HepG2 (cell line): Measurements from ENCODE around the gene NUB1. TPM values are rescaled to one million over a fixed set of nuclear protein-coding genes. Genes with fewer than 3 reads are reported as not detected.

Experiments used
- DPF2 ChIP-seq: sonication (generic); formaldehyde crosslinking; IDR thresholded peaks from 2 replicates; pipeline ENCODE4 v1.4.0; 2020; ENCODE audit warnings: mild to moderate bottlenecking, low read depth, missing genetic modification reagents, borderline replicate concordance
- ETV5 ChIP-seq: IDR thresholded peaks from 2 replicates; pipeline ENCODE4 v1.6.1; 2018; ENCODE audit warnings: missing biosample characterization, missing genetic modification reagents, inconsistent platforms, borderline replicate concordance
- HMGA1 ChIP-seq: sonication (generic); formaldehyde crosslinking; conservative IDR thresholded peaks from 2 replicates; pipeline ENCODE4 v1.4.0; 2020; ENCODE audit warnings: missing genetic modification reagents
- ISL2 ChIP-seq: sonication (generic); formaldehyde crosslinking; IDR thresholded peaks from 2 replicates; pipeline ENCODE4 v1.5.0; 2020; ENCODE audit warnings: missing genetic modification reagents
- MBD4 ChIP-seq: IDR thresholded peaks from 2 replicates; pipeline ENCODE4 v1.6.1; 2012; ENCODE audit warnings: low read length, inconsistent platforms, borderline replicate concordance
- PHF5A ChIP-seq: IDR thresholded peaks from one replicate; pipeline ENCODE4 v1.6.1; 2018; ENCODE audit warnings: low read depth, missing genetic modification reagents; ENCODE audit not compliant: unreplicated experiment
- POGZ ChIP-seq: sonication (generic); formaldehyde crosslinking; IDR thresholded peaks from 2 replicates; pipeline ENCODE4 v1.4.0; 2020; ENCODE audit warnings: mild to moderate bottlenecking, missing genetic modification reagents
- RNF2 ChIP-seq: fragments of 450-650 bp; conservative IDR thresholded peaks from 2 replicates; pipeline ENCODE4 v1.6.1; 2016; ENCODE audit warnings: low read depth
- SYNCRIP ChIP-seq: fragments of 200-400 bp; formaldehyde crosslinking; IDR thresholded peaks from 2 replicates; pipeline ENCODE4 v1.6.1; 2018; ENCODE audit warnings: mild to moderate bottlenecking, low read depth, low read length; ENCODE audit not compliant: insufficient read depth
- TBX3 ChIP-seq: fragments of 450-650 bp; IDR thresholded peaks from 2 replicates; pipeline ENCODE4 v1.6.1; 2017; ENCODE audit warnings: antibody characterized with exemption, mild to moderate bottlenecking, inconsistent platforms, borderline replicate concordance
- ZNF234 ChIP-seq: sonication (generic); formaldehyde crosslinking; conservative IDR thresholded peaks from 2 replicates; pipeline ENCODE4 v1.5.1; 2020; ENCODE audit warnings: mild to moderate bottlenecking, missing genetic modification reagents
- ZNF264 ChIP-seq: sonication (generic); formaldehyde crosslinking; IDR thresholded peaks from 2 replicates; pipeline ENCODE4 v1.4.0; 2020; ENCODE audit warnings: missing genetic modification reagents
- ZNF451 ChIP-seq: sonication (generic); formaldehyde crosslinking; IDR thresholded peaks from 2 replicates; pipeline ENCODE4 v1.5.0; 2020; ENCODE audit warnings: mild to moderate bottlenecking, missing genetic modification reagents
- ZNF460 ChIP-seq: sonication (generic); formaldehyde crosslinking; IDR thresholded peaks from 2 replicates; pipeline ENCODE4 v1.5.1; 2020; ENCODE audit warnings: missing genetic modification reagents, mild to moderate bottlenecking, borderline replicate concordance
- ZNF607 ChIP-seq: sonication (generic); formaldehyde crosslinking; IDR thresholded peaks from 2 replicates; pipeline ENCODE4 v1.5.1; 2020; ENCODE audit warnings: missing genetic modification reagents, mild to moderate bottlenecking, borderline replicate concordance
- ZNF644 ChIP-seq: IDR thresholded peaks from 2 replicates; pipeline ENCODE4 v1.6.1; 2016; ENCODE audit warnings: low read depth
- polyA plus RNA-seq, 8 experiments: library from polyadenylated mRNA; depleted of rRNA in 3 of 8; stranded (reverse) in 7 of 8; unstranded in 1 of 8; fragments of >200 nt; fragmentation: Illumina TruSeq in 4 of 8; extraction: Trizol in 4 of 8; gene quantifications; 2 replicates each; pipeline versions ENCODE4 v1.2.1 to v1.2.3, GENCODE V29; 2011 to 2016; ENCODE audit warnings: low read depth in 4 of 8, missing spikeins in 1 of 8, mixed read lengths in 1 of 8; ENCODE audit not compliant: insufficient read depth in 1 of 8
- total RNA-seq, 5 experiments: library from RNA; depleted of rRNA; stranded (reverse); fragments of >200 nt; fragmentation: Illumina TruSeq; extraction: Trizol; gene quantifications; 2 replicates each; pipeline ENCODE4 v1.2.3, GENCODE V29; 2016; ENCODE audit warnings: low read depth in 1 of 5
- TF ChIP-seq, protein P1 (sequence below): sonication (generic); formaldehyde crosslinking; IDR thresholded peaks from 2 replicates; pipeline ENCODE4 v1.5.0; 2020; ENCODE audit warnings: missing genetic modification reagents
- TF ChIP-seq, protein P2 (sequence below): sonication (generic); formaldehyde crosslinking; IDR thresholded peaks from 2 replicates; pipeline ENCODE4 v1.4.0; 2020; ENCODE audit warnings: low read depth, mild to moderate bottlenecking, missing genetic modification reagents
- TF ChIP-seq, protein P3 (sequence below): sonication (generic); formaldehyde crosslinking; IDR thresholded peaks from 2 replicates; pipeline ENCODE4 v1.4.0; 2020; ENCODE audit warnings: mild to moderate bottlenecking, missing genetic modification reagents

The NUB1 gene
- total and polyA plus RNA-seq, 2 of the 13 experiments (the other 11 are each of a cell fraction or from before 2014, with no cell fraction given), result 27.1 to 37.0 TPM

DNA sequence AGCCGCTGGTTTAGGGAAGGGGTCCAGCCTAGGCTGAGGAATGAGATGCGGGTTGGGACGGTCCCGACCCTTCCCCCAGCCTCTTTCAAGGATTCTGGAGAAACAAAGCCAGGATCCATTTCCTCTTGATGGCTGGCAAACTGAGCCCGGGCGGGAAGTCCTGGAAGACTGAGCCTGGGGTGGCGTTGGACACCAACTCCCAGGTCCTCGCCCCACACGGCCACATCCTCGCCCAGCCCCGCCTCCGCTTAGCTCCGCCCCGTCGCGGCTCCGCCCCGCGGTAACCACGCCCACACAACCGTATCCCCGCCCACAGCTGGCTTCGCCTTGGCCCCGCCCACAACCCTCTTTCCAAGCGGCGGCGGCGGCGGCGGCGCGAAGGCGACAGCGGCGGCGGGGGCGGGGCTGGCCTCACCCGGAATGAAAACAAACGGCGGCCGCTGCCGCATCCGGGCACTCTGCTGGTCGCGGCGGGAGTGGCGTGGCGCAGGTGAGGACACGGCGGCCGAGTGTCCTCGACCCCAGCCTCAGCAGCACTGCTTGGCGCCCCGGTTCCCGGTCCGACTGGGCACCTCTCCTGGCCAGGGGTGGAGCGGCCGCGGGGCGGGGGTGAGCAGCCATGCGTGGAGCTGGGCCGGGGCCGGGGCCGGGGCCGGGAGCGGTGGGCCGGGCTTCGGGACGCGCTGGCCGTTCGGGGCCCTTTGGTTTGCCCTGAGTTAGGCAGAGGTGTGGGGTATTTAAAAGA is at the start of gene NUB1 (continued):
- TF ChIP-seq ETV5 (peak; percentile 41; the same call in 1 of the 2 replicates), ZNF607 (CRISPR knock-in tag) (0 out of 2 replicates have a peak, but pooled peaks have one; percentile 60), MBD4 (no peak), ZNF264 (CRISPR knock-in tag) (no peak; the same call in 1 of the 2 replicates), RNF2 (no peak; the same call in 1 of the 2 replicates), POGZ (0 out of 2 replicates have a peak, but pooled peaks have one; percentile 14), ISL2 (peak; percentile 61; the same call in 1 of the 2 replicates), SYNCRIP (no peak), HMGA1 (CRISPR knock-in tag) (no peak), ZNF460 (CRISPR knock-in tag) (no peak), TBX3 (peak; percentile 50; the same call in 1 of the 2 replicates), PHF5A (CRISPR knock-in tag) (no peak), ZNF234 (CRISPR knock-in tag) (no peak; the same call in 1 of the 2 replicates), ZNF451 (CRISPR knock-in tag) (peak; percentile 91), DPF2 (no peak), ZNF644 (no peak)
- TF ChIP-seq, protein P1, sequence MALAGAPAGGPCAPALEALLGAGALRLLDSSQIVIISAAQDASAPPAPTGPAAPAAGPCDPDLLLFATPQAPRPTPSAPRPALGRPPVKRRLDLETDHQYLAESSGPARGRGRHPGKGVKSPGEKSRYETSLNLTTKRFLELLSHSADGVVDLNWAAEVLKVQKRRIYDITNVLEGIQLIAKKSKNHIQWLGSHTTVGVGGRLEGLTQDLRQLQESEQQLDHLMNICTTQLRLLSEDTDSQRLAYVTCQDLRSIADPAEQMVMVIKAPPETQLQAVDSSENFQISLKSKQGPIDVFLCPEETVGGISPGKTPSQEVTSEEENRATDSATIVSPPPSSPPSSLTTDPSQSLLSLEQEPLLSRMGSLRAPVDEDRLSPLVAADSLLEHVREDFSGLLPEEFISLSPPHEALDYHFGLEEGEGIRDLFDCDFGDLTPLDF (CRISPR knock-in tag), result peak; percentile 73
- TF ChIP-seq, protein P2, sequence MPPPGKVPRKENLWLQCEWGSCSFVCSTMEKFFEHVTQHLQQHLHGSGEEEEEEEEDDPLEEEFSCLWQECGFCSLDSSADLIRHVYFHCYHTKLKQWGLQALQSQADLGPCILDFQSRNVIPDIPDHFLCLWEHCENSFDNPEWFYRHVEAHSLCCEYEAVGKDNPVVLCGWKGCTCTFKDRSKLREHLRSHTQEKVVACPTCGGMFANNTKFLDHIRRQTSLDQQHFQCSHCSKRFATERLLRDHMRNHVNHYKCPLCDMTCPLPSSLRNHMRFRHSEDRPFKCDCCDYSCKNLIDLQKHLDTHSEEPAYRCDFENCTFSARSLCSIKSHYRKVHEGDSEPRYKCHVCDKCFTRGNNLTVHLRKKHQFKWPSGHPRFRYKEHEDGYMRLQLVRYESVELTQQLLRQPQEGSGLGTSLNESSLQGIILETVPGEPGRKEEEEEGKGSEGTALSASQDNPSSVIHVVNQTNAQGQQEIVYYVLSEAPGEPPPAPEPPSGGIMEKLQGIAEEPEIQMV (CRISPR knock-in tag), result 0 out of 2 replicates have a peak, but pooled peaks have one; percentile 43
- TF ChIP-seq, protein P3, sequence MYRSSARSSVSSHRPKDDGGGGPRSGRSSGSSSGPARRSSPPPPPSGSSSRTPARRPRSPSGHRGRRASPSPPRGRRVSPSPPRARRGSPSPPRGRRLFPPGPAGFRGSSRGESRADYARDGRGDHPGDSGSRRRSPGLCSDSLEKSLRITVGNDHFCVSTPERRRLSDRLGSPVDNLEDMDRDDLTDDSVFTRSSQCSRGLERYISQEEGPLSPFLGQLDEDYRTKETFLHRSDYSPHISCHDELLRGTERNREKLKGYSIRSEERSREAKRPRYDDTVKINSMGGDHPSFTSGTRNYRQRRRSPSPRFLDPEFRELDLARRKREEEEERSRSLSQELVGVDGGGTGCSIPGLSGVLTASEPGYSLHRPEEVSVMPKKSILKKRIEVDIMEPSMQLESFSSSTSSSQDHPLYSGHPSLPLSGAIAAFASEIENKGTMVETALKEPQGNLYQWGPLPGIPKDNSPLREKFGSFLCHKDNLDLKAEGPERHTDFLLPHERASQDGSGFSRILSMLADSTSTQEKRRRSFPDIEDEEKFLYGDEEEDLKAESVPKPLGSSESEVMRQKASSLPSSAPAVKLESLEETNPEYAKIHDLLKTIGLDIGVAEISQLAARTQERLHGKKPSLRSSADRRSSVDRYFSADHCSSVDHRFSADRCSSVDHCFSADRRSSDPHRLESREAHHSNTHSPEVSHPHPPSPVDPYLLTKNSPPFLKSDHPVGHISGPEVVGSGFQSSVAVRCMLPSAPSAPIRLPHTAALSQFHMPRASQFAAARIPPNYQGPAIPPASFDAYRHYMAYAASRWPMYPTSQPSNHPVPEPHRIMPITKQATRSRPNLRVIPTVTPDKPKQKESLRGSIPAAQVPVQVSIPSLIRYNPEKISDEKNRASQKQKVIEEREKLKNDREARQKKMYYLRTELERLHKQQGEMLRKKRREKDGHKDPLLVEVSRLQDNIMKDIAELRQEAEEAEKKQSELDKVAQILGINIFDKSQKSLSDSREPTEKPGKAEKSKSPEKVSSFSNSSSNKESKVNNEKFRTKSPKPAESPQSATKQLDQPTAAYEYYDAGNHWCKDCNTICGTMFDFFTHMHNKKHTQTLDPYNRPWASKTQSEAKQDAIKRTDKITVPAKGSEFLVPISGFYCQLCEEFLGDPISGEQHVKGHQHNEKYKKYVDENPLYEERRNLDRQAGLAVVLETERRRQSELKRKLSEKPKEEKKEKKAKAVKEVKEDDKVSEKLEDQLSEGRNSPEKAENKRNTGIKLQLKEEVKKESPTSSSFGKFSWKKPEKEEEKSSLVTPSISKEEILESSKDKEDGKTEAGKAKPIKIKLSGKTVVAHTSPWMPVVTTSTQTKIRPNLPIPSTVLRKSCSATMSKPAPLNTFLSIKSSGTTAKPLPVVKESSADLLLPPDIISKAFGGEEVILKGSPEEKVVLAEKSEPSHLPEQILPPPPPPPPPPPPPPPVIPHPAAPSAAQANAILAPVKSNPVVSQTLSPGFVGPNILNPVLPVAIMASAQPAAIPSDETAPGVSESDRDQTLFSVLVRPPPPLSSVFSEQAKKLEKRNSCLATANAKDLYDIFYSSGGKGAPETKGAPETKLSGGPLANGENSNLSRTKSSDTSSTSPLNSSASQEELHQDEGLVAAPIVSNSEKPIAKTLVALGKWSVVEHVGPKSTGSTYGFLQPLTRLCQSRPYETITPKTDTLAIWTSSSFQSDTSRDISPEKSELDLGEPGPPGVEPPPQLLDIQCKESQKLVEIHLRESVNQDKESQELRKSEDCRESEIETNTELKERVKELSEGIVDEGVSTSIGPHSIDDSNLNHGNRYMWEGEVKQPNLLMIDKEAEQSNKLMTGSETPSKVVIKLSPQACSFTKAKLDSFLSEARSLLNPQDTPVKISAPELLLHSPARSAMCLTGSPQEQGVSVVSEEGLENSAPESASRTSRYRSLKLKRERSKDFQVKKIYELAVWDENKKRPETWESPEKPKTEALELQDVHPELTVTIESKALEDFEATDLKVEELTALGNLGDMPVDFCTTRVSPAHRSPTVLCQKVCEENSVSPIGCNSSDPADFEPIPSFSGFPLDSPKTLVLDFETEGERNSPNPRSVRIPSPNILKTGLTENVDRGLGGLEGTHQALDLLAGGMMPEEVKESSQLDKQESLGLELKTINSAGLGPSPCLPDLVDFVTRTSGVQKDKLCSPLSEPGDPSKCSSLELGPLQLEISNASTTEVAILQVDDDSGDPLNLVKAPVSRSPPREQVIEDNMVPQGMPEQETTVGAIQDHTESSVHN (CRISPR knock-in tag), result peak; percentile 74; the same call in 1 of the 2 replicates
